Panc1 (cell line): ENCODE results near the gene PIGZ.

Experiments used
- CTCF ChIP-seq: fragments of 450-650 bp; IDR thresholded peaks from 2 replicates; pipeline ENCODE4 v1.5.1; 2017; ENCODE audit warnings: mild to moderate bottlenecking
- POLR2AphosphoS5 ChIP-seq: IDR thresholded peaks from 2 replicates; pipeline ENCODE4 v1.6.1; 2012; ENCODE audit warnings: mild to moderate bottlenecking, low read depth, low read length, moderate library complexity
- TCF7L2 ChIP-seq: IDR thresholded peaks from 2 replicates; pipeline ENCODE4 v1.6.1; 2011; ENCODE audit warnings: mild to moderate bottlenecking, low read depth, low read length, inconsistent platforms

- no peak for TF ChIP-seq TCF7L2
- TF ChIP-seq CTCF: no peak
- TF ChIP-seq POLR2AphosphoS5: no peak
These were observed 21.2 kb upstream of the PIGZ start for GRCh38 chr3:196989721-196990262.
